ENCODE data around the gene PGPEP1. TPM values are rescaled to one million over a fixed set of nuclear protein-coding genes. Genes with fewer than 3 reads are reported as not detected.
A peak's percentile ranks its signal among the peaks of the same experiment; 100 is the strongest.
"Not testable (repeated sequence)": the region's sequence is repeated elsewhere in the genome, so short reads cannot be mapped to it uniquely, and the experiment has no call there.

The PGPEP1 gene
- total RNA-seq, 2 experiments from 2014 or later: 15.7 to 17.8 TPM

DNA sequence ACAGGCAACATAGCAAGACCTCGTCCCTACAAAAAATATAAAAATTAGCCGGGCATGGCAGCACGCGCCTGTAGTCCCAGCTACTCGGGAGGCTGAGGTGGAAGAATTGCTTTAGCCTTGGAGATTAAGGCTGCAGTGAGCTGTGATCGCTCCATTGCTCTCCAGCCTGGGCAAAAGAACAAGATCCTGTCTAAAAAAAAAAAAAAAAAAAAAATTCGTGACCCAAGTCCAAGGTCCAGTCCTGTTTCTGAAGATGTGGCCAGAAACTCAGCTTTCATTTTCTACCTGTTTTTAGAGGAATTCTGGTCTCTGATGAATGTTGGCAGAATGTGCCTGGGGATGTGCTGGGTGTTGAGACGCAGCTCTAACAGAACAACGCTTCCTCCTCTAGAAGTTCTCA is 1.9 kb upstream of the PGPEP1 start:
- Mint-ChIP-seq H3K9me3 (no peaks in the 10 kb centered on the region), H3K4me3 (no peak overlapping the region), H3K27ac (no peak overlapping the region), H3K4me1 (peaks cover 18% of the 10 kb centered on the region), H3K36me3 (peaks cover 3% of the 10 kb centered on the region), H3K27me3 (no peaks in the 10 kb centered on the region)
- no peak for DNase-seq

DNA sequence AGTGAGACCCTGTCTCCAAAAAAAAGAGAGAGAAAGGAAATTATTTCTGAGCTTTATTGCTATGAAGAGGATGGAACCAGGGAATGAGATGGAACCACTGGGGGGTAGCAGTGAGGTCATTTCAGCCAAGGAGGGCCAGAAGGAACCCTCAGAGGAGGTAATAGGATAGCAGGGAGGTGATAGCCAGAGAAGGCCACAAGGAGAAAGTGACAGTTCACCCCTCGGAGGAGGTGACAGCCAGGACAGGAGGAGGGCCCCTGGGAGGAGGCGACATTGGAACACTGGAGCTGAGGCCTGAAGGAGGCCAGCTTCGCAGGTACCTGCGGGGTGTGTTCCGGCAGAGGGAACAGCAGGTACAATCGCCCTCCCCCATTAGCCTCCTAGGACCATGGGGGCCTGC is 675 bp upstream of the PGPEP1 start:
- H3K4me3 Mint-ChIP-seq: peak overlapping the region; percentile 81
- H3K9me3 Mint-ChIP-seq: no peaks in the 10 kb centered on the region
- peaks cover 5% of the 10 kb centered on the region for H3K36me3 Mint-ChIP-seq
- no peaks in the 10 kb centered on the region for H3K27me3 Mint-ChIP-seq
- peaks cover 20% of the 10 kb centered on the region for H3K4me1 Mint-ChIP-seq
- DNase-seq: no peak
- H3K27ac Mint-ChIP-seq: no peak overlapping the region

DNA sequence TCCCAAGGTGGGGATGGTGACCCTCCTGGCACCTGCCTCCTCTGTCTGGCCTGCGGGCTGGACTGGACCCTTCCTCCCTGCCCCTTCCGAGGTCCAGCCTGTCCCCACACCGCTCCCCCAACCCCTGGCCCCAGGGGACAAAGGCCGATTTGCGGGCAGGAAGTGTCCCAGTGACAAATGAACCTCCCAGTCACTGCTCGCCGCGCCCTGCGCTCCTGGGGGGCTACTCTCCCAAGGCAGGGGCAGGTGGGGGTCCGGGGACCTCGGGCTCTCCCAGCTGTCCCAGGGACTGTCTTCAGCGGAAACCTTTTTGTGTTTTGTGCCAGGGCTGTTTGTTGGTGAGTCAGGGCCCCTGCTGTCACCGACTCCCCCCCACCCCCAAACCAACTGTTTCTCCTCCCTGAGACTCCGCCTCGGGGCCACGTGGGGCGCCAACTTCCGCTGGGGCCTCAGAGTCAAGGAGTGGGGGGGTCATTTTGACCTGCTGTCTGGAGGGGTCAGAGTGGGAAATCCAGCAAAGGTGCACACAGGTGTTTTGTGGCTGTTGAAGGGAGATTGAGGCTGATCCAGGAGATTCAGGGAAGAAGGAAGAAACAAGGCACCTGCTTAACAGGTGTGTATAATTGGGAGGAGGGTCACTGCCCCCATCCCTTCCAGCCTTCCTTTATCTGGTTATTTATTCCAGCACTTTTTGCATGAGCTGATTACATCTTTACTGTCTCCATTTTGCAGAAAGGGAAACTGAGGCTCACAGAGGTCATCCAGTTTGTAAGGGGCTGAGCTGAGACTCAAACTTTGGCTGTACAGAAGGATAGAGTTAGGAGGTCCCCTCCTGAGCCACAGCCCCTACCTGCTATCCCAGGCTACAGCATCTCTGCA is 831 bp downstream of the PGPEP1 start:
- H3K9me3 Mint-ChIP-seq: no peaks in the 10 kb centered on the region
- peak; percentile 74 for DNase-seq
- H3K36me3 Mint-ChIP-seq: peaks cover 9% of the 10 kb centered on the region
- peak overlapping the region; percentile 83 for H3K27ac Mint-ChIP-seq
- H3K27me3 Mint-ChIP-seq: no peaks in the 10 kb centered on the region
- H3K4me1 Mint-ChIP-seq: peaks cover 20% of the 10 kb centered on the region
- H3K4me3 Mint-ChIP-seq: peak overlapping the region; percentile 81

DNA sequence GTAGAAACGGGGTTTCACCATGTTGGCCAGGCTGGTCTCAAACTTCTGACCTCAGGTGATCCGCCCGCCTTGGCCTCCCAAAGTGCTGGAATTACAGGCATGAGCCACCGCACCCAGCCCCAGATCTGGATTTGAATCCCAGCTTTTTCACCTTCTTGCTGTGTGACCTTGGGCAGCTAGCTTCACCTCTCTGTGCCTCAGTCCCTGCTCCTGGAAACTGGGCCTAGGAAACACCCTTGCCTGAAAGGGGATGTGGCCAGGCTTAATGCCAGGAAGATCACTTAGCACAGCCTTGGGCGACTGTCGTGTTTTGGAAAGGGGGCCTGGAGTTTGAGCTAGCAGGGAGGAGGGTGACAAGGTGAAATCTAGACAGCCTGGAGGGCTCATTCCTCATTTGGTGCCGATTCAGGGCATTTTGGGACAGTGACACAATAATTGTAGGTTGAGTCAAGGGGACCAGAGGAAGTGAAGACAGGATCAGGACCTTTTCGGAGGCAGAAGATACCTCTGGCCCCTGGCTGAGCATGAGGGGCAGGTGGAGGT is 1.8 kb downstream of the PGPEP1 start:
- H3K27me3 Mint-ChIP-seq: no peaks in the 10 kb centered on the region
- H3K4me3 Mint-ChIP-seq: peak overlapping the region; percentile 81
- no peak overlapping the region for H3K27ac Mint-ChIP-seq

DNA sequence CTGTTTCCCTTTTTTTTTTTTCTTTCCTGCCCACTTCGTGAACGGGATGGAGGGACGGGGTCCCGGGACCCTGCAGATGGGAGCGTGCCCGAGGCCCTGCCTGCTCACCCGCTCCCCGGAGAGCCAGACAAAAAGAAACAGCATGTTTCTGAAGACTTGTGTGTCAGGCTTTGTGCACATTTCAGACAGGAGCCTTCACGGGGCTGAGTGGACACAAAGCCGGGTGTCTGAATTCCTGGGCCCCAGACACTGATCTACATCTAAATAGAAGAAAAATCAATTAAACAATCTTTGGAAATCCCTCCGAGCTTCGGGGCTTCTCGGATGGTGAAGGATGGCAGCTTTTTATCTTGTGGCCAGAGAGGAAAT is 4.2 kb downstream of the PGPEP1 start:
- Mint-ChIP-seq H3K4me3 (no peak overlapping the region), H3K36me3 (peaks cover 16% of the 10 kb centered on the region), H3K27me3 (no peaks in the 10 kb centered on the region)

More for the DNA sequence above, 1.8 kb downstream of the PGPEP1 start:
- Mint-ChIP-seq H3K9me3 (no peaks in the 10 kb centered on the region), H3K36me3 (peaks cover 9% of the 10 kb centered on the region), H3K4me1 (peaks cover 20% of the 10 kb centered on the region)
- DNase-seq: no peak

DNA sequence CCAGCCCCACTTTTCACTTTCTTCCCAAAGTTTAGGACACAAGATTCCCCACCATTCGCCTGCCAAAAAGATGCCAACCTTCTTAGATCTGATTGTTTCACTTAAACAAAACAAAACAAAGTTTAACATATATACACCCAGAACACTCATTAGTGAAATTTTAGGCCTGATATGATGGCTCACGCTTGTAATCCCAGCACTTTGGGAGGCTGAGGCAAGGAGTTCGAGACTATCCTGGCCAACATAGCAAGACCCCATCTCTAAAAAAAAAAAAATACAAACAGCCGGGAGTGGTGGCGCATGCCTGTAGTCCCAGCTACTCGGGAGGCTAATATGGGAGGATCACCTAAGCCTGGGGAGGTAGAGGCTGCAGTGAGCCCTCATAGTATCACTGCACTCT is 4.9 kb downstream of the PGPEP1 start:
- H3K27me3 Mint-ChIP-seq: no peaks in the 10 kb centered on the region
- DNase-seq: no peak
- H3K36me3 Mint-ChIP-seq: peaks cover 22% of the 10 kb centered on the region
- H3K27ac Mint-ChIP-seq: no peak overlapping the region
- no peaks in the 10 kb centered on the region for H3K9me3 Mint-ChIP-seq
- peaks cover 13% of the 10 kb centered on the region for H3K4me1 Mint-ChIP-seq
- no peak overlapping the region for H3K4me3 Mint-ChIP-seq

More for the DNA sequence above, 4.2 kb downstream of the PGPEP1 start:
- Mint-ChIP-seq H3K4me1 (peaks cover 19% of the 10 kb centered on the region), H3K9me3 (no peaks in the 10 kb centered on the region), H3K27ac (no peak overlapping the region)
- DNase-seq: no peak

DNA sequence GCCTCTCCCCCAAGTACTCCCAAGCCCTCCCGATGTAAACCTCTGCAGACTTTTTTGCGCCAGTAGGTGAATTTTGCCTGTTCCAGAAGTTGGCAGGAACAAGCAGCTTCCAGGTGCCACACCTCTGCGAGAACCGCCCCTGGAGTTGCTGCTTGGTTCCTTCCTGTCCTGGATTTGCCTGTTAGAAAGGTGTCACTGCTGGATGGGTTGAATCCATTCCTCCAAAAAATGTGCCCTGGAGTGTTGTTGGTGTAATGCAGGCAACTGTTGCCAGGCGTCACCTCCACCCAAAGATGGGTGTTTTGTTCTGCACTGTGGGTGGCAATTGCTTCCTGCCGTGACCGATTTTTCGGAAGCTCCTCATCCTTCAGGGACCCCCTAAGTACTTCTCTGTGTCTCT is 5.7 kb downstream of the PGPEP1 start:
- no peak for DNase-seq
- Mint-ChIP-seq H3K9me3 (no peaks in the 10 kb centered on the region), H3K36me3 (peaks cover 26% of the 10 kb centered on the region), H3K27ac (no peak overlapping the region), H3K4me3 (no peak overlapping the region), H3K27me3 (no peaks in the 10 kb centered on the region), H3K4me1 (peaks cover 13% of the 10 kb centered on the region)

DNA sequence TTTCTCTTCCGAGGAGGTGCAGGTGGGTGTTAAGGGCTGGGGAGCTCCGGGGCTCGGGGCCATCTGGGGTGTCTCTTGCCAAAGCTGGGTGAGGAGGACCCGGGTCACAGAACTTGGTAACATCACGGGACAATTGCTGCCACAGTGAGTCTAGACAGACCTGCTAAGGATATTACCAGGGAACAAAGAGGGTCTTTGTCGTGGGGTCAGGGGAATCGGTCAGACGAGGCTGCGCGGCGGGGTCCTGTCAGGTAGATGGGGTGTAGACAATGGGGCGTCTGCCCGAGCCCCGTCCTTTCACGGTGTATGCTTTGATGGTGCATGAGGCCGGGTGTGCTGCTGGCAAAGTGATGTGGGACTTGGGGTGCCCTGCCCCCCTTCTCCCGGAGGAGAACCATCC is 7.8 kb downstream of the PGPEP1 start:
- Mint-ChIP-seq H3K27me3 (no peaks in the 10 kb centered on the region), H3K4me1 (peaks cover 3% of the 10 kb centered on the region), H3K4me3 (no peak overlapping the region), H3K27ac (no peak overlapping the region), H3K9me3 (no peaks in the 10 kb centered on the region), H3K36me3 (peaks cover 23% of the 10 kb centered on the region)
- DNase-seq: no peak

DNA sequence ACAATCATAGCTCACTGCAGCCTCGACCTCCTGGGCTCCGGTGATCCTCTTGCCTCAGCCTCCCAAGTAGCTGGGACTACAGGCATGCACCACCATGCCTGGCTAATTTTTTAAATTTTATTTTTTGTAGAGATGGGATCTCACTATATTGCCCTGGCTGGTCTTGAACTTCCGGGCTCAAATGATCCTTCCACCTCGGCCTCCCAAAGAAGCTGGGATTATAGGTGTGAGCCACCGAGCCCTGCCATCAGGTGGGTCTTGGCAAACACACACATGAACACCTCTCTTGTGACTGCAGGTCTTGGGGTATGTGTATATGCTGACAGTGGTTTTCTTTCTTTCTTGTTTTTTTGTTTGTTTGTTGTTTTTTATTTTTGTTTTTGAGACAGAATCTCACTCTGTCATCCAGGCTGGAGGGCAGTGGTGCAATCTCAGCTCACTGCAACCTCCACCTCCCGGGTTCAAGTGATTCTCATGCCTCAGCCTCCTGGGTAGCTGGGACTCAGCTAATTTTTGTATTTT is 8.5 kb downstream of the PGPEP1 start:
- H3K36me3 Mint-ChIP-seq: peaks cover 23% of the 10 kb centered on the region
- H3K27ac Mint-ChIP-seq, H3K9me3 Mint-ChIP-seq, H3K4me3 Mint-ChIP-seq, H3K4me1 Mint-ChIP-seq, DNase-seq, H3K27me3 Mint-ChIP-seq: not testable (repeated sequence)

DNA sequence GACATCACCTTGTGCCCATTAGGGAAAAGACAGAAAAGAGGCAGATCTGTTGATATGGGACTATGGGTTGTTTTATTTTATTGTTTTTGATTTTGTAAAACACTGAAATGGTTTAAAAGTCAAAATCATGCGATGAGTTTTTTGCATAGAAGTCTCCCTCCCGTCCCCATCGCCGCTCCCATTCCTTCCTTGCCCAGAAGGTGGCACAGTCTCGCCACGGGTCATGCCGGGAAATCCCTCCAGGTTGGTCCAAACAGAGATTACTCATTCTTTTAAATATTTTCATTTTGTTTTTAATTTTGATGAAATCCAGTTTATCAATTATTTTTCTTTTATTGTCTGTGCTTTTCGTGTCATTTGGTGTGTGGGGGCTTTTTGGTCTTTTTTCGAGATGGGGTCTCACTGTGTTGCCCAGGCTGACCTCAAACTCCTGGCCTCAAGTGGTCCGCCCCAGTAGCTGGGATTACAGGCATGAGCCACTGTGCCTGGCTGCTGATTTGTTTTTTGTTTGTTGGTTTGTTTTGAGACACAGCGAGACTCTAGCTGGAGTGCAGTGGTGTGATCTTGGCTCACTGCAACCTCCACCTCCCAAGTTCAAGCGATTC is 9.2 kb downstream of the PGPEP1 start:
- H3K27ac Mint-ChIP-seq: no peak overlapping the region
- H3K4me1 Mint-ChIP-seq: no peaks in the 10 kb centered on the region
- DNase-seq: peak; percentile 47
- H3K9me3 Mint-ChIP-seq: no peaks in the 10 kb centered on the region
- no peaks in the 10 kb centered on the region for H3K27me3 Mint-ChIP-seq
- H3K36me3 Mint-ChIP-seq: peaks cover 21% of the 10 kb centered on the region
- H3K4me3 Mint-ChIP-seq: no peak overlapping the region

DNA sequence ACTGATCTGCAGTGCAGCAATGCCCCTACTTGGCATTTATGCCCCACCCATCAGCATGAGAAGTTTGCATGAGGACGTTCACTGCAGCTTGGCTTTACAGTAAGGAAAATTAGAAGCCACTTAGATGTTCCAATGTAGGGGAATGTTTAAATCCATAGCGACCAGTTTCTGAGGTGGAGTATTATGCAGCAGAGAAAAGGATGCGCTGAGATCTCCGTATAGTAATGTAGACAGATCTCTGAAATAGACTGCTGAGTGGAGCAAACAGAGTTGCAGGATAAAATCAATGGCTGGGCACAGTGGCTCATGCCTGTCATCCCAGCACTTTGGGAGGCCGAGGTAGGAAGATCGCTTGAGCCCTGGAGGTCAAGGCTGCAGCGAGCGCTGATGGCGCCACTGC is 10.1 kb downstream of the PGPEP1 start:
- H3K27me3 Mint-ChIP-seq: no peaks in the 10 kb centered on the region
- H3K4me3 Mint-ChIP-seq: no peak overlapping the region
- H3K27ac Mint-ChIP-seq: no peak overlapping the region
- no peaks in the 10 kb centered on the region for H3K4me1 Mint-ChIP-seq
- H3K36me3 Mint-ChIP-seq: peaks cover 17% of the 10 kb centered on the region
- H3K9me3 Mint-ChIP-seq: no peaks in the 10 kb centered on the region
- DNase-seq: no peak

DNA sequence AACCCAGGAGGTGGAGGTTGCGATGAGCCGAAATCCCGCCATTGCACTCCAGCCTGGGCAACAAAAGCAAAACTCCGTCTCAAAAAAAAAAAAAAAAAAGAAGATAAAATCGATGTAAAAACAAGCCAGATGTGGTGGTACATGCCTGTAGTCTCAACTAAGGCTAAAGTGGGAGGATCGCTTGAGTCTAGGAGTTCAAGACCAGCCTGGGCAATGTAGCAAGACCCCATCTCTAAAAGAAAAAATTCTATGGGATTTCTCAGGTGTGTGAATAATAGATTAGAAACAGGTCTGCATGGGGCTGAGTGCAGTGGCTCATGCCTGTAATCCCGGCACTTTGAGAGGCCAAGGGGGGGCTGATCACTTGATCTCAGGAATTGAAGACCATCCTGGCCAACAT is 11.1 kb downstream of the PGPEP1 start:
- H3K9me3 Mint-ChIP-seq: no peaks in the 10 kb centered on the region
- H3K27ac Mint-ChIP-seq: no peak overlapping the region
- no peak overlapping the region for H3K4me3 Mint-ChIP-seq
- no peaks in the 10 kb centered on the region for H3K4me1 Mint-ChIP-seq
- H3K27me3 Mint-ChIP-seq: no peaks in the 10 kb centered on the region
- no peak for DNase-seq
- H3K36me3 Mint-ChIP-seq: peaks cover 17% of the 10 kb centered on the region

DNA sequence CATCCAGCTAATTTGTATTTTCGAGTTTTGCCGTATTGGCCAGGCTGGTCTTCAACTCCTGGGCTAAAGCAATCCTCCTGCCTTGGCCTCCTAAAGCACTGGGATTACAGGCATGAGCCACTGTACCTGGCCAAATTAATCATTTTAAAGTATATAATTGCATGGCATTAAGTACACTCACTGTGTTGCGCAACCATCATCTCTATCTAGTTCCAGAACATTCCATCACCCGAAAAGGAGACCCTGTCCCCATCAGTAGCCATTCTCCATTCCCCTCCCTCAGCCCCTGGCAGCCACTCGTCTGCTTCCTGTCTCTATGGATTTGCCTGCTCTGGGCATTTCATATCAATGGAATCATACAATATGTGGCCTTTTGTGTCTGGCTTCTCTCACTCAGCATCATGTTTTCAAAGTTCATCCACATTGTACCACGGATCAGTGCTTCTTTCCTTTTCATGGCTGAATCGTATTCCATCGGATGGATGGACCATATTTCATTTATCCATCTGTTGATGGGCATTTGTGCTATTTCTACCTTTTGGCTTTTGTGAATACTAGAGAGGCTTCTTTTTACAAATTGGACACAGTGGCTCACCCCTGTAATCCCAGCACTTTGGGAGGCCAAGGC is 13.1 kb downstream of the PGPEP1 start:
- Mint-ChIP-seq H3K36me3 (peaks cover 24% of the 10 kb centered on the region), H3K4me1 (no peaks in the 10 kb centered on the region)
- DNase-seq: no peak

DNA sequence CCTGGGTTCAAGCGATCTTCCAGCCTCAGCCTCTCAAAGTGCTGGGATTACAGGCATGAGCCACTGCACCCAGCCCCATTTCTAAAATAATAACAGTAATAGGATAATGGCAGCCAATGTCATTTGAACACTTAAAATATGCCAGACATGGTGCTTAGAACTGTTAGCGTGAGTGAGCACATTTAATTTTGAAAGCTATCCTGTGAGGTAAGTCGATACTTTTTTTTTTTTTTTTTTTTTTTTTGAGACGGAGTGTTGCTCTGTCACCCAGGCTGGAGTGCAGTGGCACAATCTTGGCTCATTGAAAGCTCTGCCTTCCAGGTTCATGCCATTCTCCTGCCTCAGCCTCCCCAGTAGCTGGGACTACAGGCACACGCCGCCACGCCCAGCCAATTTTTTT is 14.3 kb downstream of the PGPEP1 start:
- peaks cover 27% of the 10 kb centered on the region for H3K36me3 Mint-ChIP-seq
- not testable (repeated sequence) for H3K4me1 Mint-ChIP-seq, H3K27ac Mint-ChIP-seq, H3K27me3 Mint-ChIP-seq, DNase-seq, H3K4me3 Mint-ChIP-seq, H3K9me3 Mint-ChIP-seq

More for the DNA sequence above, 13.1 kb downstream of the PGPEP1 start:
- Mint-ChIP-seq H3K9me3 (no peaks in the 10 kb centered on the region), H3K27ac (no peak overlapping the region), H3K4me3 (no peak overlapping the region), H3K27me3 (no peaks in the 10 kb centered on the region)

DNA sequence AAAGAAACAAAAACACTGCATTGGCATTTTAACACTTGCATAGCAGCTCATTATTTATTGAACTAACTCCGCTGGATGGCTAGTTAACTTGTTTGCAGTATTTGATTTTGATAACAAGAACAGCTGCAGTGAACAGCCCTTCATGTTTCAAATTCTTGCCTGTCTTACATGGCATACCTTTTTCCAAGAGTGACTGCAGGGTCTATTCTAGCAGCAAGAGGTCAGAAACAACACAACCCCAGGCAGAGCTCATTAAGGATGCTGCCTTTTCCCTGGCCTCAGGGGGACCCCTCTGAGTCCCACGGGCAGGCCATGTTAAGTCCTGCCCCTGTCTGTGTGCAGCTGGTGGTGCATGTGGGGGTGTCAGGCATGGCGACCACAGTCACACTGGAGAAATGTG is 16.6 kb downstream of the PGPEP1 start:
- H3K4me1 Mint-ChIP-seq: no peaks in the 10 kb centered on the region
- H3K9me3 Mint-ChIP-seq: no peaks in the 10 kb centered on the region
- H3K27me3 Mint-ChIP-seq: no peaks in the 10 kb centered on the region
- H3K4me3 Mint-ChIP-seq: no peak overlapping the region
- H3K27ac Mint-ChIP-seq: no peak overlapping the region
- peaks cover 18% of the 10 kb centered on the region for H3K36me3 Mint-ChIP-seq
- DNase-seq: no peak
